SIG-M5 (cell line): ENCODE measurements around the gene IGFBP6.

ENCODE experiments used
- DNase-seq: peaks from one replicate; lab custom pipeline; 2025; lab: John Stamatoyannopoulos, UW

The IGFBP6 gene

DNA sequence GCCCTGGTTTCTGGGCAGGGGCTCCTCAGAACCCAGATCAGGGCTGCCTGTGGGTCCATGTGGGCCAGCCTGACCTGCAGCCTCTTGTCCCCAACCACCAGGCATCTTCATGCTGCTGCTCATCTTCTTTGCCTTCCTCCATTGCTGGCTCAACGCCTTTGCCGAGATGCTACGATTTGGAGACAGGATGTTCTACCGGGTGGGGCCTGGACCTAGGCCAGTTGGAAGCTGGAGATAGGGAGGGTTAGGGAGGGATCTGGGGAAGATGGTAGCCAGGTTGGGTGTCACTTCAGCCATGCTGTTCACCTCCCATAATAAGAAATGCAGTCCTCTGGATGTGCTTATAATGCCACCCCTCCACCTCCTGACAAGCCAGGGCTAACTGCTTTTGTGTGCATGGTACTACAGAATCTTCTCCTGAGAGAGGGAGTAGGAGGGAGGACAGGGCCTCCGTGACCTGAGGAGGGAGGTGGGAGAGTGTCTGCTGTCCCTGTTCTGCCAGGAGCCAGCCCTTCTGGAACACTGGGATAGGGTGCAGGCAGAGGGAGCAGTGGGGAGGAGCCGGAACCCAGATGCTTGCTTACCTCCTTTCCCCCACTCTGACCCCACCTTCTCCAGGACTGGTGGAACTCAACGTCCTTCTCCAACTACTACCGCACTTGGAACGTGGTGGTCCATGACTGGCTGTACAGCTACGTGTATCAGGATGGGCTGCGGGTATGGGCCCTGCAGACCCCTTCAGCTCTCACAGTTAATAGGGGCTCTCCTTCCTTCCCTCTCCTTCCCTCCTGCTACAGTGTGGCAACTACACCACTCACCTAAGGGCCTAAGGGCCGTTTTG is 23.4 kb downstream of the IGFBP6 start:
- DNase-seq: no peak

DNA sequence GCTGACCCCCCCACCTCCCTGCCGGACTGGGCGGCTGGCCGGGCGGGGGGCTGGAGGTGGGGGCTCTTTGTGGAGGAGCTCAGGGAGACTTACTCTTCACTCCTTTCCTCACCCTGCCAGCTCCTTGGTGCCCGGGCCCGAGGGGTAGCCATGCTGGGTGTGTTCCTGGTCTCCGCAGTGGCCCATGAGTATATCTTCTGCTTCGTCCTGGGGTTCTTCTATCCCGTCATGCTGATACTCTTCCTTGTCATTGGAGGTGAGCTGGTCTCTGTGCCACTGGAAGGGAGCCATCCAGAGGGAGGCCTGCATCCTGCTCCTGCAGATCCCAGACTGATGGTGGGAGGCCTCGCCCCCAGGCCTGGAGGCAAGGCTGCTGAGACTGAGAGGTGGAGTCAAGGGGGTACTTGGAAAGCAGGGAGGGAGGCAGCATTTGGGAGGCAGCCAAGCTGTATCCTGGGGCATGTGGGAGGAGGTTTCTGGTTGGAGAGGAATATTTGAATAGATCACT is 25.5 kb downstream of the IGFBP6 start:
- DNase-seq: no peak

DNA sequence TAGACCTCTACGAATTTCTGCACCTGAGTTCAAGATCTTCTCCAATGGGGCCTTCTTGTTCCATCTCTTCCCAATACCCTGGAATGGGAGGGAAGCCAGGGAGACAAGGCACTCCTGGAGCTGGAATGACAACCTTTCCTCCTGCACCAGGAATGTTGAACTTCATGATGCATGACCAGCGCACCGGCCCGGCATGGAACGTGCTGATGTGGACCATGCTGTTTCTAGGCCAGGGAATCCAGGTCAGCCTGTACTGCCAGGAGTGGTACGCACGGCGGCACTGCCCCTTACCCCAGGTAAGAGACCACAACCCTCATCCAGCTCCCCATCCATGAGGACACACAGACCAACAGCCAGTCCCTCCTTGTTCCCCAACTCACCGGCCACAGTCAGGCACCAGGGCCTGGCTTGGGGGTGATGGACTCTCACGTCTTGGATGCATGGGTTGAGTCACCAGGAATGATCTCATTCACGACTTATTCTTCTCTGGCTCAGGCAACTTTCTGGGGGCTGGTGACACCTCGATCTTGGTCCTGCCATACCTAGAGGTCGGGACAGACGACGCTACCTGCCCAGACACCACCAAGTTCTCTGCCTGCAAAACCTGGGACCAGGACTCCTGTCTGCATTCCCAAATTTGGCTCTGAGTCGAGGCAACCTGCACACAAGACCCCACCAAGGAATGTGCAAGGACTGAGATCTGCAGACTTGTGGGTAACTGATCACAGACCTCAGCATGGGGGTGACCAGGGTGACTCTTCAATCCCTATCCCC is 26.3 kb downstream of the IGFBP6 start:
- DNase-seq: no peak

DNA sequence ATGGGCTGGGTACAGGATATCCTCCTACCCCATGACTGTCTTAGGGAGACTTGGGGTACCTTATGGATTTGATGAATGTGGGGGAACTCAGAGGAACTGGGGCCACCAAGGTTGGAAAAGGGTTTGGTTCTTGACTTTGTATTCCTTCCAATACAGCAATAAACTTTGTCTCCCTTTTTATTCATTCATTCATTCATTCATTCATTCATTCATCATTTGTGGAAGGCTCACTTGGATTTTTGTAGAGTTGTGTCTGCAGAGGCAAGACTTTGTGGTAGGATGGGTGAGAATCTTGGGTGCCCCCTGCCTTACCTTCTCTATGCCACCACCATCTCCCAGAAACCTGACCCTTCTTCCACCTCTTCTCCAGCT is 26.9 kb downstream of the IGFBP6 start:
- DNase-seq: no peak

DNA sequence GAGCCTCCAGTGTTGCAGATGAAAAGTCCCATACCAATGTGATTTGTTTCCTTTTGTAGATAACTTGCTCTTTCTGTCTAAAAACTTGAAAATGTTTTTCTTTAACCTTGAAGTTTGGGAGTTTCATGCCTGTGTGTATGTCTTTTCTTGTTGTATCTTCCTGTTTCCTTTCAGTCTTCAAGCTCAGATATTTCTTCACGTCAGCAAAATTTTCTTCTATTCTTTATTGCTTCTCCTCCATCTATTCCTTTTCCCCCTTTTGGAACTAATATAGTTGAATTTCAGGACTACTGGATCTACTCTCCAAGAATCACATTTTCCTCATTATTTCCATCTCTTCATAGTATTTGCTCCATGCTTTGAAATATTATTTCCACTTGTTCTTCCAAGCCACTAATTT is 29.7 kb downstream of the IGFBP6 start:
- DNase-seq: no peak

DNA sequence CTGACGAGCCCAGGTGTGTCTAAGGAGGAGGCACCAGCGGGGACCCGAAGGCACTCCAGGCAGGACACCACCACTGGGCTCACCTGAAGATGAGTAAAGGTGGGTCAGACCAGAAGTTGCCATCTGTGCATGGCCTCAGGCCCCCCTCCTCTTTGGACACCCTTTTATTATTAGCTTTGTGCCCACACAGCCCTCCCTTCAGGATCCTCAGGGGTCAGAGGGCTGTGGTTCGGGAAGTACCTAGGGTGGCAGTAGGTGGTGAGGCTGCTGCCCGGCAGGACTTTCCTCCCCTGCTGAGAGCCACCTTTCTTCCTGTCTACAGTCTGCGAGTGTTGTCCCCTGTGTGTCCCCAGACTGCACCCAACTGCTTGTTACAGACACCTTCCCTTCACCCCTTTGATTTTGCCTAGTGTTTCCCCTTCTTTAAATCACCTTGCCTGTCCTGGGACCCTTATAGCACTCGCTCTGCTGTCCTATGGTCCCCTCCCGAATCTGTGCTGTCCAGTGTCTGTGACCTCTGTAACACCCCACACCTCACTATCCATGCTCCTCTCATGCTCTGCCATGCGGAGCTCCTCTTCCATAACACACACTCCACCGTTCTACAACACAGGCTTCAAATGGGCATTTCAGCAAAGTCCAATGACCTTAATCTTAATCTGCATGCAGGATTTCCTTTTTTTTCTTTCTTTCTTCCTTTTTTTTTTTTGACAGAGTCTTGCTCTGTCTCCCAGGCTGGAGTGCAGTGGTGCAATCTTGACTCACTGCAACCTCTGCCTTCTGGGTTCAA is 31.5 kb downstream of the IGFBP6 start:
- DNase-seq: no peak

DNA sequence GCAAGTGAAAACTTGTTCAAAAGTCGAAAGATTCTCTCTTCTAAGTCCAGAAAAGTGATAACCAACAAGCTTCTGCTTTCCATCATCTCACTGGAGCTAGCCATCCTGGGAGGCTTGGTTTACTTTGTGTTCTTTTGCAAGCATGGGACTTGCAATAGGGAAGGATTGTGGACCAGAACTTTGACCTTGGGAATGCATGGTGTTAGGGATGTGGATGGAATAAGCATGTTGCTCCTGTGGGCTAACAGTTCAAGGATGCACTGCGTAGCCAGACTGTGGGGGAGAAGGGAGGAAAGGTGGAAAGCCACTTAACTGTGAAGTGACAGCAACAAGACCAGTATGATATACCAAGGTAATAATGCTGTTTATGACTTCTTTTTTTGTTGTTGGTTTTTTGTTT is 34.4 kb downstream of the IGFBP6 start:
- DNase-seq: no peak

DNA sequence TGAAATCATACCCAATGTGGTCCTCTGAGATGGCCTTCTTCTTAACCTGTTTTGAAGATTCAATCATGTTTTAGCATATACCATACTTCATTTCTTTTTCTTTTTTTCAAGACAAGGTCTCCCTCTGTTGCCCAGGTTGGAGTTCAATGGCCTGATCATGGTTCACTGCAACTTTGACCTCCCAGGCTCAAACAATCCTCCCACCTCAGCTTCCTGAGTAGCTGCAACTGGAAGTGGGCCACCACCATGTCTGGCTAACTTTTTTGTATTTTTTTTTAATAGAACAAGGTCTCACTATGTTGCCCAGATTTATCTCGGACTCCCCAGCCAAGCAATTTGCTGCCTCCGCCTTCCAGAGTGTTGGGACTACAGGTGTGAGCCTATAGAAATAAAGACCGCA is 36.3 kb downstream of the IGFBP6 start:
- DNase-seq: no peak

DNA sequence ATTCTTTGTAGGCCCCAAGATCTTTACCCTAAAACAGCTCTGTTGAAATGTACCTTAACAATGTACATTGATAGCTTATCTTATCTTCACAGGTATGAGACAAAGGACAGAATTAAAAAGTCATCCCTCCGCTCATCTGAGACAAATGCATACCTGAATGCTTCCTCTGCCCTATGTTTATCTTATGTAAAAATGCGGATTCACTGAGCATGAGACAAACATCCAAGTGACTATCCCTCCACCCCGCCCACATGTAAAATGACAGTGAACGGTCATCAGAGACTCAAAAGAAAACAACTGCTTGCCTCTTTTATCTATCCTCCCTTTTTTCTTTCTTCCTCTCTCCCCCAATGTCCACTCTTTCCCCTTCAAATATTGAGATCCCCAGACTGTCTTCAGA is 45.9 kb downstream of the IGFBP6 start:
- no peak for DNase-seq

DNA sequence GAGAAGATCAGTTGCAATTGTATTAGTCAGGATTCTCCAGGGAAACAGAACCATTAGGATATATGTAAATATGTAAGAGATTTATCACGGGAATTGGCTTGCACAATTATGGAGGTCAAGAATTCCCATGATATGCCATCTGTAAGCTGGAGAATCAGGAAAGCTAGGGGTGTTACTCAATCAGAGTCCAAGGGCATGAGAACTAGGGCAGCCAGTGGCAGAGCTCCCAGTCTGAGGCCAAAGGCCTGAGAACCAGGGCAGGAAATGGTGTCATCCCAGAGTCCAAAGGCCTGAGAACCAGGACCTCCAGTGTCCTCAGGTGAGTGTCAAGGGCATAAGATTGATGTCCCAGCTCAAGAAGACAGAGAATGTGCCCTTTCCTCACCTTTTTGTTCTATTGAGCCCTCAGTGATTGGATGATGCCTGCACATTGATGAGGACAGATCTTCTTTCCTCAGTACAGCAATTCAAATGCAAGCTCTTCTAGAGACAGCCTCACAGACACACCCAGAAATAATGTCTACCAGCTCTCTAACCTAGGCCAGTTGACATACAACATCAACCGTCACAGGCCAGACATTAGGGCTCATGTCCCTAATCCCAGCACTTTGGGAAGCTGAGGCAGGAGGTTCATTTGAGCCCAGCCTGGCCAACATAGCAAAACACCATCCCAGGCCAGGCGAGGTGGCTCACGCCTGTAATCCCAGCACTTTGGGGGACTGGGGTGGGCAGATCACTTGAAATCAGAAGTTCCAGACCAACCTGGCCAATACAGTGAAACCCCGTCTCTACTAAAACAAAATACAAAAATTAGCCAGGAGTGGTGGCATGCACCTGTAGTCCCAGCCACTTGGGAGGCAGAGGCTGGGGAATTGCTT is 48.2 kb downstream of the IGFBP6 start:
- DNase-seq: no peak

DNA sequence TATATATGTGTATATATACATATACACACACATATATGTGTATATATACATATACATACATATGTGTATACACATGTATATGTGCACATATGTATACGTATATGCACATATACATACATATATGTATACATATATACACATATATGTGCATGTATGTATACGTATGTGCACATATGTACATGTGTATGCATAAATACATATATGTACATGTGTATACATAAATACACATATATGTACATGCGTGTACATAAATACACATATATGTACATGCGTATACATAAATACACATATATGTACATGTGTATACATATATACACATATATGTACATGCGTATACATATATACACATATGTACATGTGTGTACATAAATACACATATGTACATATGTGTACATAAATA is 49.7 kb downstream of the IGFBP6 start:
- DNase-seq: no peak

DNA sequence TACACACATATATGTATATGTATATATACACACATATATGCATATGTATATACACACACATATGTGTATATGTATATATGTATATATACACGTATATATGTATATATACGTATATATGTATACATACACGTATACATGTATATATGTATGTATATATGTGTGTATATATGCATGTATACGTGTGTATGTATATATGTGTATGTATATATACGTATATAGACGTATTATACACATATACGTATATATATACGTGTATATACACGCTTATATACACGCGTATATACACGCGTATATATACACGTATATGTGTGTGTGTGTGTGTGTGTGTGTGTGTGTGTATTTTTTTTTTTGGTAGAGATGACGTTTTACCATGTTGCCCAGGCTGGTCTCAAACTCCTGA is 50.2 kb downstream of the IGFBP6 start:
- no peak for DNase-seq

DNA sequence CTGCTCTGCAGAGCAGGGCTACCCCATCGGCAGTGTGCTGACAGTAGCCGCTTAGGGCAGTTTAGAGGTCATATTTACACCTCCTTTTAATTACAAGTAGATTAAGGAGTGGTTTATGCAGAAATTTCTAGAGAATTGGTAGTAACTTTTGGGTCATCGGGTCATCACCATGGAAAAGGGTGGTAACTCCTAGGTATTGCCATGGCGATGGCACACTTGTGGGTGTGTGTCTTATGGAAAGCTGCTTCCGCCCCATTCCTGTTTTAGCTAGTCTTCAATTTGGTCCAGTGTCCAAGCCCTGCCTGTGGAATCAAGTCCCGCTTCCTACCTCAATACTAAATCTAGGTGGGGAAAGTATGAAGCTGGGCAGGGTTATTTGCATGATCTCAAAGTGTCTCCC is 53.6 kb downstream of the IGFBP6 start:
- DNase-seq: no peak
